Stimulated activated CD8-positive, alpha-beta memory T cell treated with anti-CD3 and anti-CD28 coated beads, Interleukin-7, amount 100 ng/mL, for 4 hours (primary cell): ENCODE data around the gene UCP2.

ENCODE experiments used
- DNase-seq, 2 donors: peaks; one replicate each; pipeline ENCODE4 v3.0.0-alpha.2; 2020; ENCODE audit warnings: low read depth in 2 of 2

The UCP2 gene

GRCh38 chr11:73971175-73971719 lies 11.4 kb downstream of the UCP2 start:
- DNase-seq: no peak

- no peak for DNase-seq
Observed at GRCh38 chr11:73969991-73970800, 12.4 kb downstream of the UCP2 start.

GRCh38 chr11:73969091-73969490 lies 13.6 kb downstream of the UCP2 start:
- DNase-seq: no peak

GRCh38 chr11:73968356-73968966 lies 14.2 kb downstream of the UCP2 start:
- DNase-seq: no peak

GRCh38 chr11:73965764-73966121 lies 16.9 kb downstream of the UCP2 start:
- DNase-seq: no peak

GRCh38 chr11:73965076-73965763 lies 17.4 kb downstream of the UCP2 start:
- DNase-seq: no peak

- DNase-seq: no peak
Observed at GRCh38 chr11:73963861-73964260, 18.8 kb downstream of the UCP2 start.

- no peak for DNase-seq
Observed at GRCh38 chr11:73962101-73962705, 20.4 kb downstream of the UCP2 start.

- DNase-seq: no peak
Observed at GRCh38 chr11:73961321-73961720, 21.3 kb downstream of the UCP2 start.

- DNase-seq: no peak
Observed at GRCh38 chr11:73958521-73959141, 24.0 kb downstream of the UCP2 start.

- DNase-seq: no peak
Observed at GRCh38 chr11:73957654-73958361, 24.8 kb downstream of the UCP2 start.

GRCh38 chr11:73956876-73957653 lies 25.6 kb downstream of the UCP2 start:
- no peak for DNase-seq

- DNase-seq: no peak
Observed at GRCh38 chr11:73951797-73952196, 30.8 kb downstream of the UCP2 start.

GRCh38 chr11:73950869-73951710 lies 31.6 kb downstream of the UCP2 start, which contains the start of gene DNAJB13:
Gene DNAJB13 (plus strand): TSS chr11:73951026. CDS start chr11:73951070, 44 bp downstream.
- DNase-seq: no peak

GRCh38 chr11:73949912-73950311 lies 32.7 kb downstream of the UCP2 start:
- DNase-seq: no peak

GRCh38 chr11:73949246-73949645 lies 33.4 kb downstream of the UCP2 start:
- no peak for DNase-seq

- DNase-seq: no peak
Observed at GRCh38 chr11:73946798-73947458, 35.7 kb downstream of the UCP2 start.

- no peak for DNase-seq
Observed at GRCh38 chr11:73945396-73945795, 37.2 kb downstream of the UCP2 start.

GRCh38 chr11:73944901-73945300 lies 37.7 kb downstream of the UCP2 start:
- no peak for DNase-seq
